ENCODE results near the gene TAOK2.

Gene TAOK2

DNA sequence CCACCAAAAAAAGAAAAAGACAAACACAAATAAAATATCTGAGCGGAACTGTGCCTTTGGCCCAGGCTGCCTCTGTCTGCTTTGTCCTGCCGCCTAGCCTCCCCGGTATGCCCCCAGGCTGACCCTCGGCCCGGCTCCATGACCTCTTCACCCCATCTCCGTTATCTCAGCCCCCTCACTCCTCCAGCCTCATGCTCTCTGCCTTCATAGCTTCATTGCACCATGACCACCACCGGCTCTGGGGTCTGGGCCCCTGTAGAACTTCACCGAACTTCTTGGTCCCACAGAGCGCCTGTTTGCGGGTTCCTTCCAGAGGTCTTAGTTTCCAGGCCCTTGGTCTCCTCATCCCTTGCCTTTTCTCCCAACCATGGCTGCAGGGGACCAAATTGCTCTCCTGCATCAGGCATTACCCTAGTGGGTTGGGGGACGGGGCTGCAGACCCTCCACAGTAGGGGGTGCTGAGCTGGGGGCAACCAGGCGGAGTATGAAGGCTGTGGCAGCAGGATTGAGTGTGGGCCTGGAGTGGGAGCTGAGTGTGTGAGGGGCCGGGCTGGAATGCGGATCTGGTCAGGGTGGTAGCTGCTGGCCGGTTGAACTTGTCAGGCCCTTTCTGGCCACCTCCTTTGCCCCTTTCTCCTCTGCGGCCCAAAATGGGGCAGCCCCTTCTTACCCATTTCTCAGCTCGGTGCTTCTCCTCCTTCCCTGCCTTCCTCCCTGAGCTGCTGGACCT, 14.8 kb downstream of the TAOK2 start:
- no peak for DNase-seq

DNA sequence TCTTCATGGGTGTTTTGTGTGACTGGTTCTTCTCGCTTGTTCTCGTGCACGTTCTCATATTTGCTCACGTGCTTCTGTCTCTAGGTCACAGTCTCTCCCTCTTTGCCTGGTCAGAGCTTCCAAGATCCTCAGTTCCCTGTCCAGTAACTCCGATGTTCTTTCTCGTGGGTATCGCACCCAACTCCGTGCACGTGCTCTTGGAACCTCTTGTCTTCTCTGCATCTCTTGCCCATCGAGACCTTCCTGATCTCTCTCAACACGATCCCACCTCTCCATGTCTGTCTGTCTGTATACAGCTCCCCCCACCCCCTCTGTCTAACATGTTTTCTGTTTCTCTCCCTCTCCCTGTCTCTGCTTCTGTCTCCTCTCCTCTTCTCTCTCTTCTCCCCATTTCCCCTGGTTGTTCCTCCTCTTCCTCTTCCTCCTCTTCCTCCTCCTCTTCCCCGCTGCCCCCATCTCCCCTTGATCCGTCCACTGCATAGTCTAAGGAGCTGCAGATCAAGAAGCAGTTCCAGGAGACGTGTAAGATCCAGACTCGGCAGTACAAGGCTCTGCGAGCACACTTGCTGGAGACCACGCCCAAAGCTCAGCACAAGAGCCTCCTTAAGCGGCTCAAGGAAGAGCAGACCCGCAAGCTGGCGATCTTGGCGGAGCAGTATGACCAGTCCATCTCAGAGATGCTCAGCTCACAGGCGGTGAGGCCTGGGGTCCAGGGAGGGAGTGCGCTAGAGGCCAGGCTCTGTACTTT, 15.6 kb downstream of the TAOK2 start:
- DNase-seq: no peak

- no peak for DNase-seq
These were observed 16.4 kb downstream of the TAOK2 start for GRCh38 chr16:29990034-29990433.

DNA sequence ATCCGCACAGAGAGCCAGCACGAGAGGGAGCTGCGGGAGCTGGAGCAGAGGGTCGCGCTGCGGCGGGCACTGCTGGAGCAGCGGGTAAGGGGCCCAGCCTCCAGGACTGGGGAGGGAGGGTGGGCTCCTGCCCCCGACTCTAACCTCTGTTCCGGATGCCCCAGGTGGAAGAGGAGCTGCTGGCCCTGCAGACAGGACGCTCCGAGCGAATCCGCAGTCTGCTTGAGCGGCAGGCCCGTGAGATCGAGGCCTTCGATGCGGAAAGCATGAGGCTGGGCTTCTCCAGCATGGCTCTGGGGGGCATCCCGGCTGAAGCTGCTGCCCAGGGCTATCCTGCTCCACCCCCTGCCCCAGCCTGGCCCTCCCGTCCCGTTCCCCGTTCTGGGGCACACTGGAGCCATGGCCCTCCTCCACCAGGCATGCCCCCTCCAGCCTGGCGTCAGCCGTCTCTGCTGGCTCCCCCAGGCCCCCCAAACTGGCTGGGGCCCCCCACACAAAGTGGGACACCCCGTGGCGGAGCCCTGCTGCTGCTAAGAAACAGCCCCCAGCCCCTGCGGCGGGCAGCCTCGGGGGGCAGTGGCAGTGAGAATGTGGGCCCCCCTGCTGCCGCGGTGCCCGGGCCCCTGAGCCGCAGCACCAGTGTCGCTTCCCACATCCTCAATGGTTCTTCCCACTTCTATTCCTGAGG, 17.4 kb downstream of the TAOK2 start:
- DNase-seq: no peak

DNA sequence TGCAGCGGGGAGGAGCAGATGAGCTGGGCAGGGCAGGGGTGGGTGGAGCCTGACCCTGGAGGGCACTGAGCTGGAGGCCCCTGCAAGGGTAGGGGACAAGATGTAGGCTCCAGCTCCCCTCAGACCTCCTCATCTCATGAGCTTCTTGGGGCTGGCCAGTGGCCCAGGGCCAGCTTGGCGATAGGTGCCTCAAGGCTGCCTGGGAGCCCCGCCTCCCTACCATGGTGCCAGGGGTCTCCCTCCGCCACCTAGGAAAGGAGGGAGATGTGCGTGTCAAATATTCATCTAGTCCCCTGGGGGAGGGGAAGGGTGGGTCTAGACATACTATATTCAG, 17.9 kb downstream of the TAOK2 start:
- no peak for DNase-seq

- DNase-seq: no peak
These were observed 18.8 kb downstream of the TAOK2 start for GRCh38 chr16:29992344-29992967.

- no peak for DNase-seq
These were observed 19.7 kb downstream of the TAOK2 start for GRCh38 chr16:29993191-29993902.

DNA sequence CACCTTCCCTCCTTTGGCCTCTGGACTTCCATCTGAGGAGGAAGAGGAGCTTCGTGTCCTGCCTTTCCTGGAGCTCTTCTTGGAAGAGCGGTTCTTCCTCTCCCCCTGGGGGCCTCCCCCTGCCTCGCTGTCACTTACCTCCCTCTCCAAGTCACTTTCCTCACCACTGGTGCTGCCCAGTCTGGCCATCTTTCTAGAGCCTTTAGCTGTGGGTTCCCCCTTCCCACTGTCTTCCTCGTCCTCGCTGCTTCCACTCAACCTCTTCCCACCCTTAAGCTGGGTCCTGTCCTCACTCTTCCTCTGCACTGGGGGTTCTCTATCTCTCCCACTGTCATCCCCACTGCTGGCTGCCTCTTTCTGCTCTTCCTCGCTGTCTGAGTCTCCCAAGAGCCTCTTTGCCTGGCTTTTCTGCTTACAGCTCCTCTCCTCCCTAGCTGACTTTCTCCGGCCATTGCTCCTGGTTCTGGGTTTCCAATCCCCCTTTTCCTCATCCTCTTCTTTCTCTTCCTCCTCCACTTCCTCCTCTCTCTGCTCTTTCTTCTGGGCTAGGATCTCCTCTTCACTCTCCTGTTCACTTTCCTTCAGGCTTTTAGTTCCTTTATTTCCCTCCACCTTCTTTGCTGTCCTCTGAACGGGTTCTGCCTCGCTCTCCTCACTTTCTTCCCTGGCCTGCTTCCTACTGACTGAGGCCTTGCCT, 20.4 kb downstream of the TAOK2 start:
- no peak for DNase-seq

DNA sequence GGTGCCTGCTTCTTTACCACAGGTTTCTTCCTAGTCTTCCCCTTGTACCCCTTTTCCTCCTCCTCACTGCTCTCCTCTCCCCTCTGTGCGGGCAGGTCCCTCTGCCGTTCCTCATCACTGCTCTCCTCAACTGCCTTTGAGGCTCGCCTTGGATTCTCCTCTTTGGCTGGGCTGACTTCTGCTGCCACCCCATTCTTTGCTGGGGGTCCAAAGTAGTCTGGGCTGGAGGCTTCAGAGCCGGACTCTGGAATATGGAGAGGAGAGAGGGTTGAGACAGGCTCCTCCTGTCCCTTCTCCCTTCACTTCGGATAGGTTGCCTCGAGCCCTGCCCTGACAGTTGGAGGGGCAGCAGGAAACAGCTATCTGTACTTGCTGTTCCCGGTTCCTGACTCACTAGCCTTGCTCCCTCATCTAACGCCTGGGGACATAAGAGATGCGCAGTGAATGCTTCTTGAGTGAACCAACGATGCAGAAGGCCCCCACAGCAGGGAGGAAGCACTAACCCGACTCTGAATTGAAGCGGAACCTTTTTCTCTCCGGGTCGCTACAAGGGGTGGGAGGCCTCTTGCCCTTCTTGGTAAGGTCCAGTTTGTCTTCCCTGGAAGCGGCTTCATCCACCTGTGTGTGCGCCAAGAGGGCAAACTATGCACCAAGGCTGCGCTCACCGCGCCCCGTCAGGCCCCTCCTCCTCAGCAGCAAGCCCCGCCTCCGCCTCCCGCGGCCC, 21.1 kb downstream of the TAOK2 start:
- no peak for DNase-seq

DNA sequence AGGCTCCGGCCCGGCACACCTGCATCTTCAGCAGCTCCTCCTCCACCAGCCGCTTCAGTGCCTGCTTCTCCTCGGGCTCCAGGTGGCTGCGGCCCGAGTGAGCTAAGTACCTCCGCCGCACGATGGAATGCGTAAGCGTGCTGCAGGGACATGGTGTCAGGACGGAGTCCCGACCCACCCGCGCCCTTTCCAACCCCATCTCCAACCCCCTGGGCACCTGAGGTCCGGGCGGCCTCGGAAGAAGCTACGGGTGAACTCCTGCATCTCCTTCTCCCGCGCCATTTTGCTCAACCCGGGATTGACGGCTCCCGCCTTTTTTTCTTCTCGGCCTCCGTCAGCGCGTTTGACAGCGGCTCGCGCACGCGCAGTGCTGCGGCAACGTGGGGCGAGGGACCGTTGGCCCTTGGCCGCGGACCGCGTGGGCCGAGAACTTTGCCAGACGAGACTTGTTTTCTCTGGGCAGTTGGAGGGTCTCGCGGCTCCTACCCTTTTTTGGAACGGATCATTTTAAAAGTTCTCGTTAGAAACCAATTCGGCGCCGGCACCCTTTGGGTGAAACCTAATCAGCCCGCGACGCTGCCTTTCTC, 21.7 kb downstream of the TAOK2 start, which contains the start of gene HIRIP3:
Gene HIRIP3, minus strand, starts transcription at position 294 of the 587 bp plus-strand sequence. Its CDS starts 12 bp downstream, at position 282.
- DNase-seq: peak; percentile 63

DNA sequence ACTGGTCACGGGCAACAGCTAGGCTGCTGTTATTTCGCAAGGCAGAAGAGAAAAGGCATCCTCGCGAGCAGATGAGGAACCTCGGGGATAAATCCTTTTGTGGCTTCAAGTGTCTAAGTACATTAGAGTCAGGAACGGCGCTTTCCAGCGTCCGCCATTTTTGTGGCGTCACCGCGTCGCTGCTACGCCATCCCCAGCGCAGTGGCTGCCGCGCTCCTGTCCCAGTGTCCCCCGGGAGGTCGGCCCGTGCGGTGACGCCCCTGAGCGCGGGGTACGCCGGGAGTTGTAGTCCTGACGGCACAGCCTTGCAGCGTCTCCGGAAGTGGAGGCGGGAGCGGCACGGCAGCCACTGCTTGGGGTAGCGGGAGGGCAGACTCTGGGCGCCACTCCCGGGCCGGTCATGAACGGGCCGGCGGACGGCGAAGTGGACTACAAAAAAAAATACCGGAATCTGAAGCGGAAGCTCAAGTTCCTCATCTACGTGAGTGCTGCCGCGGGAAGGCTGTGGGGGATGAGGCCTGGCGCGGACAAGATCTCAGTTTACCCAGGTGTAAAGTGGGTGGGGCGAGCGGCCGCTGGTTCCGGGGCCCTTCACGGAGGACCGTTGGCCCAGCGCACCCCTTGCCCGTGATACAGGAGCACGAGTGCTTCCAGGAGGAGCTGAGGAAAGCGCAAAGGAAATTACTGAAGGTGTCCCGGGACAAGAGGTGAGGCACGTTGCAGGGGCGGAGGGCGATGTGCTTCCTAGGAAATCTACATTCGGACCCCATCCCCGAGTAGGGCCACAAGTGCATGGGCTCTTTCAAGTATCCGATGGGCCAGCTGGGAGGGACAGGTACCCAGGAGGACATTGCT, 22.5 kb downstream of the TAOK2 start, which contains the start of gene INO80E:
Gene INO80E, plus strand, starts transcription at position 331 of the 855 bp plus-strand sequence. Its CDS starts 70 bp downstream, at position 401.
- DNase-seq: peak; percentile 72

DNA sequence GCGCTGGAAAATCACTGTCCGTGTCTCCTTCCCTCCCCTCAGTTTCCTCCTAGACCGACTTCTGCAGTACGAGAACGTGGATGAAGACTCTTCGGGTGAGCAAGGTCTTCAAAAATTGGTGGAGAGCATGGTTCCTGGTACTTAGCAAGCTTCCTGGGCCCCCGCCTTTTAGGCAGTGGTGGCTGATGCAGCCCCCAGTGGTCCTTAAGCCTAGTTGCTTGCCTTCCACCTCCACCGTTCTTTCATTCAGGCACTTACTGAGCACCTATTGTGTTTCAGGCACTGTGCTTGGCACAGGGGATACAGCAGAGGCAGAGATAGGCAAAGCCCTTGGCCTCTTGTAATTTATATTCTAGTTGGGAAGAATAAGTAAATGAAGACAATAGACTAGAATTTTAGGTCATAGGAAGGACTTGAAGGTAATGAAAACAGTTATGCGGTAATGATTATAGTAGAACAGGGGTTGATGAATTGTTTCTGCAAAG, 23.1 kb downstream of the TAOK2 start:
- no peak for DNase-seq

DNA sequence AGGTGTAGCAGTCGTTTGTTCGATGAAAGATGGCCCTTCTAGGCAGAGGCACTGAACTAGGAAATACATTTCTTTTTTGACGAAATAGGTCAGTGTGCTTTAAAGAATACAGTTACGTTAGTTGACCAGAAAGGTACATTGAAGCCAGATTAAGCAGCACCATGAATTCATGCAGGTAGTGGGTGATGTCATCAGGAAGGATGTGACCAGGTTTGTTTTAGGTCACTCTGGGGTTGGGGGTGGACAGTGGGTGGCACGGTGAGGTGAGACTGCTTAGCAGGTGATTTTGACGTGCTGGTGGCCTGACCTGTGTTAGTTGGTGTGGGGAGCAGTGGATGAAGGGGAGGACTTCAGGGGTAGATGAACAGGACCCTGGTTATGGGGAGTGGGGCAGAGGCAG, 25.9 kb downstream of the TAOK2 start:
- DNase-seq: no peak

- DNase-seq: no peak
These were observed 27.3 kb downstream of the TAOK2 start for GRCh38 chr16:30000735-30001631.

- no peak for DNase-seq
These were observed 29.1 kb downstream of the TAOK2 start for GRCh38 chr16:30002614-30003346.

- no peak for DNase-seq
These were observed 30.2 kb downstream of the TAOK2 start for GRCh38 chr16:30003670-30004423.

GRCh38 chr16:30004424-30004776, 30.7 kb downstream of the TAOK2 start:
- DNase-seq: no peak

Data from NCI-H748 treated with DMSO at 0.1 percent for 48 hours (cell line).